Panc1 (cell line): ENCODE measurements around the gene GTF2F1. TPM values are rescaled to one million over a fixed set of nuclear protein-coding genes. Genes with fewer than 3 reads are reported as not detected.

Source experiments
- ATAC-seq: fragments of 200-7000 bp; cut with Tn5 transposase; 2 replicates; pipeline ENCODE4 v1.9.1; 2020; ENCODE audit warnings: mild to moderate bottlenecking, moderate library complexity
- BruUV-seq: library from RNA; stranded (reverse); fragments of 400-500 nt; replicated peaks from 2 replicates; lab custom pipeline; 2021; lab: Mats Ljungman, UMichigan
- CTCF ChIA-PET: fragments of 300-600 bp; sonication (Branson Sonifier 250); formaldehyde crosslinking; loops from one replicate; lab custom pipeline; 2022; ENCODE audit warnings: antibody characterized with exemption; lab: Charles Lee
- POLR2A ChIA-PET: fragments of 300-600 bp; sonication (Branson Sonifier 250); formaldehyde crosslinking; loops from one replicate; lab custom pipeline; 2022; ENCODE audit warnings: antibody characterized with exemption; lab: Charles Lee
- DNase-seq: peaks from one replicate; pipeline ENCODE4 v3.0.0-alpha.2; 2010; ENCODE audit warnings: low read depth, low spot score
- H3K27ac ChIP-seq: 2 replicates; pipeline ENCODE4 v1.5.1; 2011; ENCODE audit warnings: mild to moderate bottlenecking, low read length, inconsistent platforms
- H3K27me3 ChIP-seq: fragments of 200-500 bp; sonication (Bioruptor generic); 2 replicates; pipeline ENCODE4 v1.6.0; 2014; ENCODE audit warnings: low read length, inconsistent platforms; ENCODE audit not compliant: control insufficient read depth, insufficient read depth
- H3K36me3 ChIP-seq: fragments of 200-500 bp; sonication (Bioruptor generic); 2 replicates; pipeline ENCODE4 v1.5.1; 2014; ENCODE audit warnings: inconsistent platforms, mild to moderate bottlenecking, low read length, moderate library complexity; ENCODE audit not compliant: control insufficient read depth, insufficient read depth
- H3K4me1 ChIP-seq: 2 replicates; pipeline ENCODE4 v1.5.1; 2011; ENCODE audit warnings: inconsistent platforms, mild to moderate bottlenecking, low read length, moderate library complexity; ENCODE audit not compliant: control insufficient read depth, insufficient read depth
- H3K4me3 ChIP-seq, 2 experiments: 2 replicates each; pipeline ENCODE4 v1.5.1; 2011 to 2012; ENCODE audit warnings: low read depth in 2 of 2, low read length in 2 of 2, mild to moderate bottlenecking in 2 of 2, inconsistent platforms in 1 of 2, moderate library complexity in 1 of 2
- H3K9me3 ChIP-seq: fragments of 200-500 bp; sonication (Bioruptor generic); 2 replicates; pipeline ENCODE4 v1.5.1; 2014; ENCODE audit warnings: low read depth, mild to moderate bottlenecking, inconsistent platforms, low read length, moderate library complexity; ENCODE audit not compliant: control insufficient read depth, insufficient read depth
- POLR2AphosphoS5 ChIP-seq: IDR thresholded peaks from 2 replicates; pipeline ENCODE4 v1.6.1; 2012; ENCODE audit warnings: mild to moderate bottlenecking, low read depth, low read length, moderate library complexity
- SIN3A ChIP-seq: IDR thresholded peaks from 2 replicates; pipeline ENCODE4 v1.6.1; 2012; ENCODE audit warnings: low read depth, mild to moderate bottlenecking, low read length, moderate library complexity, borderline replicate concordance; ENCODE audit not compliant: insufficient read depth
- TCF7L2 ChIP-seq: IDR thresholded peaks from 2 replicates; pipeline ENCODE4 v1.6.1; 2011; ENCODE audit warnings: mild to moderate bottlenecking, low read depth, low read length, inconsistent platforms
- in situ Hi-C: cut with HindIII; loops from 2 replicates; pipeline ENCODE4 v1.10.0; 2016; ENCODE audit warnings: low sequenced_read_pairs, low pct_unique_long_range_greater_than_20kb
- intact Hi-C: fragments of 100-400 bp; cut with micrococcal nuclease; formaldehyde crosslinking; loops from one replicate; pipeline ENCODE4 v1.10.0; 2022; ENCODE audit not compliant: unreplicated experiment
- total RNA-seq: library from RNA; stranded (reverse); gene quantifications from one replicate; pipeline ENCODE4 v1.2.1, GENCODE V29; 2021; ENCODE audit not compliant: unreplicated experiment
- TF ChIP-seq, protein P1 (sequence below), 2 experiments: IDR thresholded peaks; 2 replicates each; pipeline ENCODE4 v1.6.1; 2011 to 2012; ENCODE audit warnings: low read depth in 2 of 2, control low read depth in 1 of 2, low read length in 1 of 2, mild to moderate bottlenecking in 1 of 2, moderate library complexity in 1 of 2; ENCODE audit not compliant: insufficient read depth in 1 of 2
- TF ChIP-seq, protein P2 (sequence below): fragments of 450-650 bp; IDR thresholded peaks from 2 replicates; pipeline ENCODE4 v1.5.1; 2017; ENCODE audit warnings: mild to moderate bottlenecking

Gene GTF2F1
- total RNA-seq, 1 experiment from 2014 or later = 61.1 TPM

DNA sequence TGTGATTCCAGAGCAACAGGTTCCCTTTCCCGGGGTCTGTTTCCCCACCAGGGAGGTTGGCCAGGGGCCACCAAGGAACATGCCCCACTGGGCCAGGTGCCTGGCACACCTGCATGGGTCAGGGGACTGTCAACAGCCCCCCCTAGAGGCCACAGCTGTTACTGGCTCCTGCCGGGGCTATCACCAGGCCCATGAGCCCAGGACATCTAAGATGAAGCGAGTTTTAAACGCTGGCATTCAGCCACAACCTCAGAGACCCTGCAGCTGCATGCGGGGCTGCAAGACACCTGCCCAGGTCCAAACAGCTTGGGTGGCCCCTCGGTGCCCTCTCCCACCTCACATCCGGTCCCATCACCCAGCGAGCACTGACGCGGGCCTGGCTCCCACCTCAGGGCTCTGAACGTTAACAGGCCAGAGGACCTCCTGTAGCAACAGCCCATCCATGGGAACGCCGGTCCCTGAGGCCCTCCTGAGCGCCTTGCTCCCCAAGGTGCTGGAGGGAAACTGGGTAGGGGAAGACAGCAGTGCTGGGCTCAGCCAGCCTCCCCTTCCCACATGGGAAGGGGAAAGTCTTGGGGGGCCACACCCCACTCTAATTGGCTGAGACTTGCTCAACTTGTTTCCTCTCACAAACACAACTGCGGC is 19.6 kb upstream of the GTF2F1 start:
- H3K27ac ChIP-seq = no peak overlapping the region
- in situ Hi-C loops (no loop called here), intact Hi-C loops (no loop called here)
- TF ChIP-seq, protein P1, sequence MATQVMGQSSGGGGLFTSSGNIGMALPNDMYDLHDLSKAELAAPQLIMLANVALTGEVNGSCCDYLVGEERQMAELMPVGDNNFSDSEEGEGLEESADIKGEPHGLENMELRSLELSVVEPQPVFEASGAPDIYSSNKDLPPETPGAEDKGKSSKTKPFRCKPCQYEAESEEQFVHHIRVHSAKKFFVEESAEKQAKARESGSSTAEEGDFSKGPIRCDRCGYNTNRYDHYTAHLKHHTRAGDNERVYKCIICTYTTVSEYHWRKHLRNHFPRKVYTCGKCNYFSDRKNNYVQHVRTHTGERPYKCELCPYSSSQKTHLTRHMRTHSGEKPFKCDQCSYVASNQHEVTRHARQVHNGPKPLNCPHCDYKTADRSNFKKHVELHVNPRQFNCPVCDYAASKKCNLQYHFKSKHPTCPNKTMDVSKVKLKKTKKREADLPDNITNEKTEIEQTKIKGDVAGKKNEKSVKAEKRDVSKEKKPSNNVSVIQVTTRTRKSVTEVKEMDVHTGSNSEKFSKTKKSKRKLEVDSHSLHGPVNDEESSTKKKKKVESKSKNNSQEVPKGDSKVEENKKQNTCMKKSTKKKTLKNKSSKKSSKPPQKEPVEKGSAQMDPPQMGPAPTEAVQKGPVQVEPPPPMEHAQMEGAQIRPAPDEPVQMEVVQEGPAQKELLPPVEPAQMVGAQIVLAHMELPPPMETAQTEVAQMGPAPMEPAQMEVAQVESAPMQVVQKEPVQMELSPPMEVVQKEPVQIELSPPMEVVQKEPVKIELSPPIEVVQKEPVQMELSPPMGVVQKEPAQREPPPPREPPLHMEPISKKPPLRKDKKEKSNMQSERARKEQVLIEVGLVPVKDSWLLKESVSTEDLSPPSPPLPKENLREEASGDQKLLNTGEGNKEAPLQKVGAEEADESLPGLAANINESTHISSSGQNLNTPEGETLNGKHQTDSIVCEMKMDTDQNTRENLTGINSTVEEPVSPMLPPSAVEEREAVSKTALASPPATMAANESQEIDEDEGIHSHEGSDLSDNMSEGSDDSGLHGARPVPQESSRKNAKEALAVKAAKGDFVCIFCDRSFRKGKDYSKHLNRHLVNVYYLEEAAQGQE (IDR thresholded peaks at IDR 0.05; ENCODE audit: insufficient read depth in 1 of 2, low read depth in 2 of 2, low read length in 1 of 2) = no peak
- TF ChIP-seq, protein P2, sequence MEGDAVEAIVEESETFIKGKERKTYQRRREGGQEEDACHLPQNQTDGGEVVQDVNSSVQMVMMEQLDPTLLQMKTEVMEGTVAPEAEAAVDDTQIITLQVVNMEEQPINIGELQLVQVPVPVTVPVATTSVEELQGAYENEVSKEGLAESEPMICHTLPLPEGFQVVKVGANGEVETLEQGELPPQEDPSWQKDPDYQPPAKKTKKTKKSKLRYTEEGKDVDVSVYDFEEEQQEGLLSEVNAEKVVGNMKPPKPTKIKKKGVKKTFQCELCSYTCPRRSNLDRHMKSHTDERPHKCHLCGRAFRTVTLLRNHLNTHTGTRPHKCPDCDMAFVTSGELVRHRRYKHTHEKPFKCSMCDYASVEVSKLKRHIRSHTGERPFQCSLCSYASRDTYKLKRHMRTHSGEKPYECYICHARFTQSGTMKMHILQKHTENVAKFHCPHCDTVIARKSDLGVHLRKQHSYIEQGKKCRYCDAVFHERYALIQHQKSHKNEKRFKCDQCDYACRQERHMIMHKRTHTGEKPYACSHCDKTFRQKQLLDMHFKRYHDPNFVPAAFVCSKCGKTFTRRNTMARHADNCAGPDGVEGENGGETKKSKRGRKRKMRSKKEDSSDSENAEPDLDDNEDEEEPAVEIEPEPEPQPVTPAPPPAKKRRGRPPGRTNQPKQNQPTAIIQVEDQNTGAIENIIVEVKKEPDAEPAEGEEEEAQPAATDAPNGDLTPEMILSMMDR = peak; percentile 78
- TF ChIP-seq TCF7L2 (no peak), SIN3A (no peak), POLR2AphosphoS5 (no peak)
- H3K4me1 ChIP-seq = no peaks in the 10 kb centered on the region
- CTCF ChIA-PET = interaction anchor here (0.6 kb wide), 1 partner anchor 38 kb away, joined by 7 read pairs; no protein-coding TSS in a partner anchor
- DNase-seq = no peak
- H3K9me3 ChIP-seq = no peaks in the 10 kb centered on the region
- no peak overlapping the region for H3K4me3 ChIP-seq
- no TSS peak for BruUV-seq
- H3K27me3 ChIP-seq = no peaks in the 10 kb centered on the region
- POLR2A ChIA-PET = no interaction called here
- ATAC-seq = peak; percentile 77
- H3K36me3 ChIP-seq = no peaks in the 10 kb centered on the region; the same call in 1 of the 2 replicates

DNA sequence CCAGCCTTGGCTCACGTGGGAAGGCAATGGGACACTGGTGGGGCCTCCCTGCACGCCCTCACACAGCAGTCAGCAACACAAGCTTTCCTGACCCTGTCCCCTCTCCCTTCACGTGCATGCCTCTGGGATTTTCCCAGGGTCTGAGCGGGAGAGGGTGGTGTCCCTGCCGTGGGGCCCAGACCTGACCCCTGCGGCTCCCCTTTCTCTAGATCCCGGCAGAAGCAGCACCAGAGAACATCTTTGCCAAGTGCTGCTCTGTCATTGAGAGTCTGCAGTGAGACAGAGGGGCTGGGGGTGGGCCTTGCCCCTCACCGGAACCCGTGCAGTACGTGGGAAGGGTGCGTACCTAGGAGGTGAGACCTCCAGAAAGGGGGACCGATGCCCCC is 19.1 kb upstream of the GTF2F1 start:
- POLR2A ChIA-PET = no interaction called here
- no peaks in the 10 kb centered on the region for H3K9me3 ChIP-seq
- H3K27me3 ChIP-seq = no peaks in the 10 kb centered on the region
- no peaks in the 10 kb centered on the region for H3K4me1 ChIP-seq
- TF ChIP-seq, protein P2 = no peak
- TF ChIP-seq POLR2AphosphoS5 = no peak
- TF ChIP-seq TCF7L2 = no peak
- TF ChIP-seq SIN3A = no peak
- TF ChIP-seq, protein P1 (IDR thresholded peaks at IDR 0.05; ENCODE audit: insufficient read depth in 1 of 2, low read depth in 2 of 2, low read length in 1 of 2) = no peak
- no TSS peak for BruUV-seq
- no peaks in the 10 kb centered on the region; the same call in 1 of the 2 replicates for H3K36me3 ChIP-seq
- ATAC-seq (peak; percentile 57), DNase-seq (no peak)
- intact Hi-C loops = no loop called here
- no peak overlapping the region for H3K27ac ChIP-seq
- CTCF ChIA-PET = no interaction called here
- in situ Hi-C loops = no loop called here
- H3K4me3 ChIP-seq = no peak overlapping the region
